ENCODE measurements around the gene THAP5.
"Not testable (repeated sequence)": the region's sequence is repeated elsewhere in the genome, so short reads cannot be mapped to it uniquely, and the experiment has no call there.

THAP5 gene

DNA sequence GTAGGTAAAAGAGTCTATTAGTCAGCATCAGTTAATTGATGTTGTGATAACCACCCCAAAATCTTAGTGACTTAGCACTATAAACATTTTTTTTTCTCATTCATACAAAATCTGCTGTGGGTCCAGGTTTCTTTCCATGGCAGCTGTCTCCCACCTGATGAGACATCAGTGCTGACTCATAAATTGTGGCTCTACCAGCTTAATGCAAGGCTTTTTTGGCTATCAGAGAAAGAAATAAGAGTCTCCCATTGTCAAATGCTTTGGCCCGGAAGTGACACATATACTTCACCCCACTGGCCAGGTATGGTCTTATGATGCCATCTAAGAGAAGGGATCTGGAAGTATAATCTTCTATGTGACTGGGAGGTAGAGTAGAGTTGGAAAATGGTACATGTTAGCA is 14.7 kb upstream of the THAP5 start:
- DNase-seq (ENCODE audit: low read depth in 2 of 2): no peak

DNA sequence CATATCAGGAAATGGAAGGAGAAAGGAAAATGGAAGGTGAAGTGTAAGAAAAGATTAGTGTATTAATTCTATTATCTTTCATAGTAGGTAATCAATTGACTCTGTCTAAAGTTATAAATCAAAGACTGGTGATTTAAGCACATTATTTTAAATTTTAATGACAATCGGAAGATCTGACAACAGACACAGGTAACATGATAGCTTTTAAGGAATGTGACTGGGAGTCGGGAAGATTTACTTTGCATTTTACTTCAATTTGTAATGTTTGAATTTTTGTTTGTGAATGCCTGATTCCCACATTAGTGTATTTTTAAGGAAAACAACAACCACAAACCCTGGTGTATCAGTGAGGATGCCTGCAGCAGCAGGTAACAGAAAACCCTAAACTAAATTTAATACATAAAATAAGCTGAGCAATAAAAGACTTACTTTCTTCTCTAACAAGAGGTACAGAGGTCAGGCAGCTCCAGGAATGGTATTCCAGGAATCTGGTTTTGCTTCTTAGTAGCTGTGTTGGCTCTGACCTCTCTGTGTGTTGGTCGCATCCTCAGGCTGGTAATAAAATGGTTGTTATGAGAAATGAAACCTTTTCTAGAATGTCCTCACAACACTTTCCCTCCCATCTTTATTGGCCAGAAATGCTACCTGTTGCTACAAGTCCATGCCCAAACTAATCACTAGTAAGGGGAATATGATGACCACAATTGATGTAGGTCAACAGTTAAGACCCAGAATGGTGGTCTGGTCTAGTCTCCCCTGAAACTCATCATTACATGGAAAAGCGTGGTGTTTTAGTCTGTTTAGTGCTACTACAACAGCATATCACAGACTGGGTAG is 12.4 kb upstream of the THAP5 start:
- DNase-seq (ENCODE audit: low read depth in 2 of 2): no peak

DNA sequence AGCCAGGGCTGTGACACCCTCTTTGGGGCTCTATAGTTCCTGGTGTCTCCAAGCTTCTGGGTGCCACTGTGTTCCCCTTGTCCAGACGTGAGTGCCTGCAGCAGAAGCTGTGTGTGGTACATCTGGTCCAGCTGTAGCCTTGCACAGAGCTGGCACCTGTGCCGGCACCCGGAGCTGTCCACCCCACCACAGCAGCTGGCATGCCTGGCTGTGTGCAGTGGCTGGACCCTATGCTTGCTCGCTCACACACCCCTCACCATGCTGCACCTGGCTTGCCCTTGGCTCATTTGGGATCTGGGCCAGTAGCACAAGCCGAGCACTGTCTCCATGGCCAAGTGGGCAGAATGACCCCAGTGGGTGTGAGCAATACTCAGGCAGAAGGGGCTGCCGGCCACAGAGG is 10.8 kb upstream of the THAP5 start:
- DNase-seq (ENCODE audit: low read depth in 2 of 2): no peak

DNA sequence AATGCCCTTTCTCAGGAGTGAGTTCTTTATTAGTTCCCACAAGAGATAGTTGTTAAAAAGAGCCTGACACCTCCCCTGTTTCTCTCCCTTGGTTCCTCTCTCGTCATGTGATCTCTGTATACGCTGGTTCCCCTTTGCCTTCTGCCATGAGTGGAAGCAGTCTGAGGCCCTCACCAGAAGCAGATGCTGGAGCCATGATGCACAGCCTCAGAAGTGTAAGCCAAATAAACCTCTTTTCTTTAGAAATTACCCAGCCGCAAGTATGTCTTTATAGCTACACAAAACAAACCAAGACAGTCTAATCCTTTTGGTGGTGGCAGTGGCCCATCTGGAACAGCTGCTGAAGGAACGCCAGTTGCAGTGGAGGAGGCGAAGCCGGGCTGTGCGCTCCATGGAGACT is 9.4 kb upstream of the THAP5 start:
- no peak for DNase-seq (ENCODE audit: low read depth in 2 of 2)

DNA sequence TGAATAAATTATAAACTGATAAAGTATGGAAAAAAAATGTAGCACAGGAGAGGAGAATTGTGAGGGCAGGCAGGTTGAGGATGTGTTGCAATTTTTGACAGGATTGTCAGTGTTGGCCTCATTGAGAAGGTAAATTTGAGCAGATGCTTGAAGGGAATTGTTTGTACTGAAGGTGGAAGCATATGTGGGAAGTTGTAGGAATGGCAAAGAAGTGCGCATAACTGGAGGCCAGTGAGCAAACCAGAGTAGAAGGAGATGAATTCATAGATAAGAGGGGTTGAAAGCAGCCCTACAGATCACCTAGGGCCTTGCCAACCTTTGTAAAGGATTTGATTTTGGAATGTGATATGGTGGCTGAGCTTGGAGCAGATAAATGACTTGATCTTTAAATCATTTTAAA is 6.6 kb upstream of the THAP5 start:
- DNase-seq (ENCODE audit: low read depth in 2 of 2): no peak

DNA sequence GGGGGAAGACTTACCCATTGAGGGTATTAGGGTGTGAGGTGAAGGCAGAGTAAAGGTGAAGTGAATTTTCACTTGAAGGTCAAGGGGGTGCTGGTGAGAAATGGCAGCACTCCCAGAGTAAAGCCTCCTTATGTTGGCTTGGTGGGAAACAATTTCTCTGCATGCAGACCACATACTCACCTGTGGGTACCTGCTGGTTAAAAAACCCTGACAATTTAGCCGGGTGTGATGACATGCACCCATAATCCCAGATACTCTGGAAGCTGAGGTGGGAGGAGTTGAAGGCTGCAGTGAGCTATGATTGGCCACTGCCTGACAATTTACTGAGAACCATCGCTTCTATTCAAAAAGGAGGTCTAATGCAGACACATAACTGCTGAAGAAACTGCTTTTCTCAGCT is 5.7 kb upstream of the THAP5 start:
- DNase-seq (ENCODE audit: low read depth in 2 of 2): no peak

DNA sequence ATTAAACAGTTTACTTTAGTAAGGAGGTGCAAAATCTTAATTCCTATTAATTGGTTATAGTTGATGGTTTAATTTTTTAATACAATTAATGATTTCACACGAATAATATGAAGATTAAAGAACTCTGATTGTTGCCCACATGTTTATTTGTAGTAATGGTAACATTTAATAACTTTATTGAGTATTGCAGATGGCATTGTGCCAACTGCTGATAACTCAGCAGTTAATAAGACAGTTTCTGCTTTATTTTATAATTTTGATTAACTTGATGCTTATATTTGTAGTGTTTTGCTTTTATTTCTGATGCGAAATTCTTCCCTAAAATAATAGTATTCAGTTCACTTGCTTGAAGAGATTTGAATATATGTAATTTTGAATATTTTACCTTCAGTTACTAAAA is 3.0 kb upstream of the THAP5 start:
- no peak for DNase-seq (ENCODE audit: low read depth in 2 of 2)

DNA sequence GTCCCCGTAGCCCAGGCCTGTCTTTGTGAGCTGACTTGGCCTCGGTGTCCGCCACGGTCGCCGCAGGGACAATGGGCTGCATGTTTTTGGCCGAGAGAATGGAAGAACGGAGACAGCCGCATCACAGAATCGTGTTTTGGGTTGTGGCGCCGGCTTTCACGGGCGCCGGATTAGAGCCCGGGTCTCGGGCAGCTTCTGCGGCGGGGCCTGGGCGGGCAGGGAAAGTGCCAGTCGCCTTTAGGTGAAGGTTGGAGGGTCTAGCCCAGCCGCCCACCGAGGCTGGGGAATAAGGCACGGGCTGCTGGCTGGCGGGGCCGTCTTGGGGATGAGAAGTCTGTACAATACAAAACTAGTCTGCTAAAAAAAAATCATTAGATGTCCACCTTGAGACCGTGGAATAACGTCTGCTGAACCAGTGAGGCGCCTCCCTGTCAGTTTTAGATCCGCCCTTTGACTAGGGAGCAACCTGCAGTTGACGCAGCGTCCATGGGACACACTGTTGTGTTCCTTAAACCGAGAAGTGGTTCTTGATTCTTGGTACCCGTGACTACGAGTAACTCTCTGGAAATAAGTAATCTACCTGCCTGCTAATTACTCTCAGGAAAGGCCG is 745 bp upstream of the THAP5 start:
- DNase-seq (ENCODE audit: low read depth in 2 of 2): peak; percentile 14 to 22

DNA sequence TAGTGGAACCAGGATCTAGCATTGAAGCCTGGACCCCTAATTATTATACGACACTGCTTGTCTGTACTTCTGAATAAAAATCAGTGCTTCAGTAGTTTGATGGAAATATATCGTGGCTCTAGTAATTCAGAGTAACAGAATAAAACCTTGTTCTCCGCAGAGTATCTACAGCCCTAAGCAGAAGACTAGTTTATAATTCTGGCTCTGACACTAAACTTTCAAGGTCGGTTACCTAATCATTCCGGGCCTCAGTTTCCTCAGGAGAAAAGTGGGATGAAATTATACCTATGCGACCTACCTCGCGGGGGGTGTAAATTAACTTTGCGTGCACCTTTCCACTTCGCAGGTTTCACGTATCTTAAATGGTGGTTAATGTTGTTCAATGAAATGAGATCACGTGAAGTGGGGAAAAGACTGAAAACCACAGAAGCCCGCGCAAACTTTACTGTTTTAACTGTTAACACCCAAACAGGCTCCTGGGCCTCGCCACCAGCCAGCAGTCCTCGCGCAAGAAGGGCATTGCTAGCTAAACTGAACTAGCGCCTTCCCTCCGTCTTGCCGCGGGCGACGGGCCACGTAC is 615 bp downstream of the THAP5 start:
- peak in 1 of 2 donors; percentile 25 for DNase-seq (ENCODE audit: low read depth in 2 of 2)

DNA sequence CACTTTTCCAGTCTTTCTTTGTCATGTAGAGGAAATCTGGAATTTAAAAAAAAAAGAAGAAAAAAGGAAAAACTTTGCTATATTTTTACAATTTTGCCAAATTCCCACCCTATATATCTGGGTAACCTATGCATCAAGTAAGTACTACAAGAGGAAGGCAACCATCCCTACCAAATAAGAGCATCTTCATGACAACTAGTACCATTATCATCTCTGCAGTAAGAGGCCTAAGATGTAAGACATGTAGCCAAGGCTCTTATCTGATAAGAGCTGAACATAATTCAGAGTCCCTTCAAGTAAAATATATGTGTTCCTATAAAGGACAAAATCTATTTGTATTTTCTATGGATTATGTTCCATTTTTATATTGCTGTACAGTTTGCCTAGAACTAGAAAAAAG is 3.5 kb downstream of the THAP5 start:
- no peak for DNase-seq (ENCODE audit: low read depth in 2 of 2)

DNA sequence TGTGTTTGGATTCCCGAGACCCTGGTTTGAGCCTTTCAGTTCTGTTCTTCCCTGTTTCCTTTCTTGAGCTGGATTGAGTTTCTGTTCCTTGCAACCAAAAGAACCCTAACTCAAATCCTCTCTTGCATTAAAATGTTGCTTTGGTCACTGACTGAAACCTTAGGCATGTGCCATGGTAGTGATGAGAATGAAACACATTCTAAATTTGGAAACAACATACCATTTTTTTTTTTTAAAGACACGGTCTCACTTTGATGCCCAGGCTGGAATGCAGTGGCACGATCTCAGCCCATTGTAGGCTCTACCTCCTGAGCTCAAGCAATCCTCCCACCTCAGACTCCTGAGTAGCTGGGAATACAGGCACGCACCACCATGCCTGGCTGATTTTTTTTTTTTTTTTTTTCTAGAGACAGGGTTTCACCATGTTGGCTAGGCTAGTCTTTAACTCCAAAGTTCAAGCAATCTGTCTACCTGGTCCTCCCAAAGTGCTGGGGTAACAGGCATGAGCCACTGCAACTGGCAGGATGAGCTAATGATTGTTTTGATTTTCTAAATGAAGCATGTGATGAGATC is 8.4 kb downstream of the THAP5 start:
- DNase-seq (ENCODE audit: low read depth in 2 of 2): no peak

DNA sequence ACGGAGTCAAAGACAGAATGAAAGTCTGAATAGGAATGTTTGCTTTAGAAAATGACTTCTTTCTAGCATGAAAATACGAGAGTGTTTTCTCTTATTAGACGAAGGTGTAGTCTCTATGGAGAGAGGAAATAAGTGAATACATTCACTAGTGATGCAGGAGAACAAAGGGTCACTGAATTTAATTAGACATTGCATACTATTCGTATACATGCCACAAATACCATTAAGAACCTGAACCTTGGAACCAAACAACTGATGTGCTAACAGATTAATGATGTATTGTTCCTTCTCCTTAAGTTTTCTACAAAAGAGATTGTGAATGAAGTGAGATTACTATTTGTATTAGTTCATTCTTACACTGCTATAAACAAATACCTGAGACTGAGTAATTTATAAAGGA is 10.3 kb downstream of the THAP5 start:
- no peak for DNase-seq (ENCODE audit: low read depth in 2 of 2)

DNA sequence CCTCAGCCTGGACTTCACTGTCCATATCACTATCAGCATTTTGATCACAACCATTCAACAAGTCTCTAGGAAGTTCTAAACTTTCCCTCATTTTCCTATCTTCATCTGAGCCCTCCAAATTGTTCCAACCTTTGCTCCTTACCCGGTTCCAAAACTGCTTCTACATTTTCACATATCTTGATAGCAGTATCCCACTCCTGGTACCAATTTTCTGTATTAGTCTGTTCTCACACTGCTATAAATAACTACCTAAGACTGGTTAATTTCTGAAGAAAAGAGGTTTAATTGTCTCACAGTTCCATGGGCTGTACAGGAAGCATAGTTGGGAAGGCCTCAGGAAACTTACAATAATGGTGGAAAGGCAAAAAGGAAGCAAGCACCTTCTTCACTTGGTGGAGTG is 11.9 kb downstream of the THAP5 start:
- DNase-seq (ENCODE audit: low read depth in 2 of 2): no peak

DNA sequence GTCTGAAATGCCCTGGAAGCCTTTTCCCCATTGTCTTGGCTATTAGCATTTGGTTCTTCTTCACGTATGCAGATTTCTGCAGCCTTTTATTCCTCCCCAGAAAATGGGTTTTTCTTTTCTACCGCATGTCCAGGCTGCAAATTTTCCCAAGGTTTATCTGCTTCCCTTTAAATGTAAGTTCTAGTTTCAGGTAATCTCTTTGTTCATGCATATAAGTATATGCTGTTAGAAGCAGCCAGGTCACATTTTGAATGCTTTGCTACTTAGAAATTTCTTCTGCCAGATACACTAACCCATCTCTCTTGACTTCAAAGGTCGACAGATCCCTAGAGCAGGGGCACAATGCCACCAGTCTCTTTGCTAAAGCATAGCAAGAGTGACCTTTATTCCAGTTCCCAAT is 12.3 kb downstream of the THAP5 start:
- DNase-seq (ENCODE audit: low read depth in 2 of 2): no peak

DNA sequence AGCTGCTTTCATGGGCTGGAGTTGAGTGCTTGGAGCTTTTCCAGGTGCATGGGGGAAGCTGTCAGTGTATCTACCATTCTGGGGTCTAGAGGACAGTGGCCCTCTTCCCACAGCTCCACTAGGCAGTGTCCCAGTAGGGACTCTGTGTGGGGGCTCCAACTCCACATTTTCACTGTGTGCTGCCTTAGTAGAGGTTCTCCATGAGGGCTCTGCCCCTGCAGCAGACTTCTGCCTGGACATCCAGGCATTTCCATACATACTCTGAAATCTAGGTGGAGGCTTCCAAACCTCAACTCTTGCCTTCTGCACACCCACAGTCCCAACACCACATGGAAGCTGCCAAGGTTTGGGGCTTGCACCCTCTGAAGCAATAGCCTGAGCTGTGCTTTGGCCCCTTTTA is 12.8 kb downstream of the THAP5 start:
- not testable (repeated sequence) for DNase-seq (ENCODE audit: low read depth in 2 of 2)

DNA sequence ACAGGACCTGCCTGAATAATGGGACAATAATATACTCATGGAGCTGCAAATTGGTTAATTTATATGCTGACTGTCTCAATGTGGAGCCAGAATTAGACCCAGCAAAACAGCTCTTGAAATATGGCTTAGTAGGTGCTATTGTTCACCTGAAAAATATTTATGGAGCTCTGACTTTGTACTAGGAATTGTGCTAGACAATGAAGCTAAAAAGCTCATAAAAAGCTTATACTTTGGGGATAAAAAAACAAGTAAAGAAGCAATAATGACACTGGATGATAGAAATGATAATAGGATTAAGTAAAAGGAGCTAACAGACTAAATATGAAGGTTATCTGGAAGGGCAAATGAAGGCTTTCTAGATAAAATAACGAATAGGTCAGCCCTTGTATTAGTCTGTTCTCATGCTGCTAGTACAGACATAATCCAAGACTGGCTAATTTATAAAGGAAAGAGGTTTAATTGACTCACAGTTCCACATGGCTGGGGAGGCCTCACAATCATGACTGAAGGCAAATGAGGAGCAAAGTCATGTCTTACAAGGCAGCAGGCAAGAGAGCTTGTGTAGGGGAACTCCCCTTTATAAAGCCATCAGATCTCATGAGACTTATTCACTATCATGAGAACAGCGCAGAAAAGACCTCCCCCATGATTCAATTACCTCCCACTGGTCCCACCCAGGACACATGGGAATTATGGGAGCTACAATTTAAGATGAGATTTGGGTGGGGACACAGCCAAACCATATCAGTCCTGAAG is 21.2 kb downstream of the THAP5 start:
- not testable (repeated sequence) for DNase-seq (ENCODE audit: low read depth in 2 of 2)

DNA sequence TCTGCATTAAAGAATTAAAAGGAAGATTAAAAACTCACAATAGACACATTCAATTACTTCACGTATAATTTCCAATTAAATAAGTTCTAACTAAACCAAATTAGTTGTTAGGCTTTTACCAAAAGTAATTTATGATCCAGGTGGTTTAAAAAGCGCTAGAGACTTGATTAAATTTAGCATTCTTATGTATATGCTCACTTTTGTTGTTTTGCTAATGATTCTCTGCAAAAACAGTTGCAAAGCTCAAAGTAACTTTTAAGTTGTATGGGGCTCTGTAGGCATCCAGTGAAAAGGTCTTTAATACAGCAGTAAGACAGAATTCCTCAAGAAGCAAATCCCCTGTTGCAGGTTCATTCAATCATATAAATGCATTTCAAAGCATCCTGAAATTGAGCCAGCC is 28.0 kb downstream of the THAP5 start:
- DNase-seq (ENCODE audit: low read depth in 2 of 2): no peak

DNA sequence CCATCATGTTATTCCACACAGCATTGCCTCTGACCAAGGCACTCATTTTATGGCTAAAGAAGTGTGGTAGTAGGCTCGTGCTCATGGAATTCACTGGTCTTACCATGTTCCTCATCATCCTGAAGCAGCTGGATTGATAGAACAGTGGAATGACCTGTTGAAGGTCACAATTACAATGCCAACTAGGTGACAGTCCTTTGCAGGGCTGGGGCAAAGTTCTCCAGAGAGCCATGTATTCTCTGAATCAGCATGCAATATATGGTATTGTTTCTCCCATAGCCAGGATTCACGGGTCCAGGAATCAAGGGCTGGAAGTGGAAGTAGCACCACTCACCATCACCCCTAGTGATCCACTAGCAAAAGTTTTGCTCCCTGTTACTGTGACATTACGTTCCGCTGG is 30.8 kb downstream of the THAP5 start:
- DNase-seq (ENCODE audit: low read depth in 2 of 2): not testable (repeated sequence)

DNA sequence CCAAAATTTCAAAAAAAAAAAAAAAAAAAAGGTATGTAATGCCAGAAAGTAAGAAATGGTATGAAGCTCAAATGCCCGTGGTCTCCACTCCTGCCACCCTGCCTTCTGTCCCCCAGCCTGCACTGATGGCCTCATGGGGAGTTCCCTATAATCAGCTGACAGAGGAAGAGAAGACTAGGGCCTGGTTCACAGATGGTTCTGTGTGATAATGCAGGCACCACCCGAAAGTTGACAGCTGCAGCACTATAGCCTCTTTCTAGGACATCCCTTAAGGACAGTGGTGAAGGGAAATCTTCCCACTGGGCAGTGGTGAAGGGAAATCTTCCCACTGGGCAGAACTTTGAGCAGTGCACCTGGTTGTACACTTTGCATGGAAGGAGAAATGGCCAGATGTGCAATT is 31.3 kb downstream of the THAP5 start:
- DNase-seq (ENCODE audit: low read depth in 2 of 2): not testable (repeated sequence)

DNA sequence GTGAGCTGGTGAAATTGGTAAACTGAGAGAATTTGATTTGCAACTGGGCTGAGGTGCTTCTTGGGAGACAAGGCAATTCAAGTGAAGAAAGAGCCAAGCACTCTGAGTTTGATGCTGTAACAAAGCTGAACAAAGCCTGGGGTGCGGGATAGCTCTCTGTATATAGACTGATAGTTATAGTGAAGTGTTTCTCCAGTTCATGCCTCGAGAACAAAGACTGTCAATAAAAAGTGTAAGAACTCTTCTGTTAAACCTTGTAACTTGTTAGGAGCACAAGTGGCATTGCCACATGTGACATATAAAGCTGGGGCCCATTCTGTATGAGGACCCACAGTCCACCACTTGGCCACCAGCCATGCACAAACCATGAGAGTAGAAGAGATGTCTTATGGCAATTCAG is 32.3 kb downstream of the THAP5 start:
- no peak for DNase-seq (ENCODE audit: low read depth in 2 of 2)

DNA sequence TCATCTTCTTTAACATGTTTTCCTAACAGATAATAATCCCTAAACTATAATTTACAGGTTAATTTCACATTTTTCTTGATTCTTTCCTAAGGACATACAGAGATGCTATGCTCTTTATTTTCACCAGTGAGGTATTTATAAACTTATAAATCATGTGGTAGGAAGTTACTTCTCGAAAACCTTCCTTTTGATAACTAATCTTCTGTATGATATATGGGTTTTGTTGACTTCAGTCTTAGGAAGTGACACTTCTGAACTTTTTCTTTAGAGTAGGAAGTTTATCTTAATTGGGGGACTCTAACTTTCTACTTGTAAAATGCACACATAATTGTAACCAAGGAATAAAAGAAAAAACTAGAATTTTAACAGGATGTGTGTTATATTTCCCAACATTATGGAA is 33.8 kb downstream of the THAP5 start:
- no peak for DNase-seq (ENCODE audit: low read depth in 2 of 2)

DNA sequence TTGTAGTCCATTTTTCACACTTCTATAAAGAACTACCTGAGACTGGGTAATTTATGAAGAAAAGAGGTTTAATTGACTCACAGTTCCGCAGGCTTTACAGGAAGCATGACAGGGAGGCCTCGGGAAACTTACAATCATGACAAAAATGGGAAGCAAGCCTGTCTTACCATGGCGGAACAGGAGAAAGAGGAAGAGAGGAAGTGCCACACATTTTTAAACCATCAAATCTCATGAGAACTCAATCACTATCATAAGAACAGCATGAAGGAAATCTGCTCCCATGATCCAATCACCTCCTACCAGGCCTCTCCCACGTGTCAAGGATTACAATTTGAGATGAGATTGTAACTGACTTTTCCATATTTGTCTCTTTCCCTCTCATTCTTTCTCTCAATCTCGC is 34.2 kb downstream of the THAP5 start:
- no peak for DNase-seq (ENCODE audit: low read depth in 2 of 2)
